Astrocyte (in vitro differentiated cells and primary cell): Measurements from ENCODE around the gene ATIC.

Experiments
- CTCF ChIP-seq: IDR thresholded peaks from 2 replicates; pipeline ENCODE4 v1.5.1; 2011; ENCODE audit warnings: low read depth, mild to moderate bottlenecking, inconsistent platforms, low read length, moderate library complexity; ENCODE audit not compliant: insufficient read depth
- EZH2 ChIP-seq: IDR thresholded peaks from 2 replicates; pipeline ENCODE4 v1.6.1; 2012; ENCODE audit warnings: mild to moderate bottlenecking, low read length, inconsistent platforms; ENCODE audit not compliant: insufficient read depth

GRCh38 chr2:215358312-215358845 lies 46.5 kb downstream of the ATIC start:
- no peak for TF ChIP-seq CTCF
- TF ChIP-seq EZH2, result no peak
